SU-DHL-6 (cell line): ENCODE measurements around the gene MLH3.

Source experiments
- H2AFZ ChIP-seq: fragments of 200-600 bp; sonication (generic); 2 replicates; pipeline ENCODE4 v1.6.1; 2014; ENCODE audit warnings: low read depth, mild to moderate bottlenecking, moderate library complexity, mixed read lengths, antibody characterized with exemption, low read length; ENCODE audit not compliant: severe bottlenecking
- H3F3A ChIP-seq: fragments of 200-600 bp; shearing (Covaris generic); 2 replicates; pipeline ENCODE4 v1.6.0; 2016; ENCODE audit warnings: antibody characterized with exemption, mild to moderate bottlenecking; ENCODE audit not compliant: insufficient read depth
- H3K27ac ChIP-seq: fragments of 200-600 bp; sonication (generic); 2 replicates; pipeline ENCODE4 v1.5.1; 2016; ENCODE audit warnings: low read depth, mild to moderate bottlenecking, low read length, moderate library complexity, mixed read lengths
- H3K27me3 ChIP-seq: fragments of 200-600 bp; sonication (generic), shearing (Covaris generic); 2 replicates; pipeline ENCODE4 v1.6.0; 2014; ENCODE audit warnings: mild to moderate bottlenecking, low read length
- H3K36me3 ChIP-seq: fragments of 200-600 bp; sonication (generic); 2 replicates; pipeline ENCODE4 v1.6.1; 2014; ENCODE audit warnings: mild to moderate bottlenecking, low read length, mixed read lengths
- H3K4me2 ChIP-seq: fragments of 300-600, 200-600 bp; shearing (Covaris generic), sonication (generic); 2 replicates; pipeline ENCODE4 v1.6.0; 2014; ENCODE audit warnings: low read length, low read depth, mild to moderate bottlenecking; ENCODE audit not compliant: poor library complexity, severe bottlenecking
- H3K4me3 ChIP-seq: fragments of 200-600 bp; sonication (generic); 2 replicates; pipeline ENCODE4 v1.5.1; 2014; ENCODE audit warnings: antibody characterized with exemption, low read length, mild to moderate bottlenecking, mixed read lengths; ENCODE audit not compliant: insufficient read depth, poor library complexity, severe bottlenecking
- H3K79me2 ChIP-seq: fragments of 200-600 bp; sonication (generic); 2 replicates; pipeline ENCODE4 v1.6.1; 2014; ENCODE audit warnings: mild to moderate bottlenecking, low read length, moderate library complexity; ENCODE audit not compliant: insufficient read depth
- H3K9ac ChIP-seq: fragments of 200-600 bp; sonication (generic); 2 replicates; pipeline ENCODE4 v1.7.0; 2014; ENCODE audit warnings: mild to moderate bottlenecking, low read length
- H3K9me2 ChIP-seq: fragments of 200-600 bp; sonication (generic); replicated peaks from 2 replicates; pipeline ENCODE4 v1.6.1; 2014; ENCODE audit warnings: low read length; ENCODE audit not compliant: insufficient read depth
- H3K9me3 ChIP-seq: fragments of 200-600 bp; sonication (generic); 2 replicates; pipeline ENCODE4 v1.6.1; 2014; ENCODE audit warnings: low read length, mixed read lengths; ENCODE audit not compliant: insufficient read depth
- H4K20me1 ChIP-seq: fragments of 200-600 bp; sonication (generic); 2 replicates; pipeline ENCODE4 v1.6.1; 2014; ENCODE audit warnings: low read depth, mild to moderate bottlenecking, antibody characterized with exemption, low read length, moderate library complexity, mixed read lengths
- EZH2phosphoT487 ChIP-seq: fragments of 200-600 bp; sonication (generic), shearing (Covaris generic); conservative IDR thresholded peaks from 2 replicates; pipeline ENCODE4 v1.6.1; 2018; ENCODE audit warnings: mild to moderate bottlenecking, antibody characterized with exemption, low read length, moderate library complexity, mixed read lengths
- TF ChIP-seq, protein P1 (sequence below): fragments of 200-600 bp; sonication (generic); IDR thresholded peaks from one replicate; pipeline ENCODE4 v1.5.1; 2017; ENCODE audit warnings: antibody characterized with exemption, mild to moderate bottlenecking, low read length, moderate library complexity; ENCODE audit not compliant: insufficient read depth, poor library complexity, severe bottlenecking

The MLH3 gene

DNA sequence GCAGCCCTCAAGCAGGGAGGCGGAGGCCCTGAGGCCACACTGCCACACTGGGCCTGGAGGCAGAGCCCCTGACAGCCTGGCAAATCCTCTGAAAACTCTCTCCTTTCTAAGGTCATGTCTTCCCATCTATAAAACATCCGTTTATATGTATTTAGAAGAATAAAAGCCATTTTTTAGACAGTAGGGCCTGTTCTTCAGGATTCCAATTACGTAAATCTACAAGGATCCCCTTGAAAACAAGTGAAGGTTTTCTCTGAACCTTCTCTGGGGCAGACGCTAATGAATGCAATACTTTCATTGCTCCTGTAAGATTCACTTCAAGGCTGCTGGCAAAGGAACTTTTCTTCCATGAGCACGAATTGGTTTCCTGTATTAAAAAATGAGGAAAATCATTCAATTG lies 35.8 kb downstream of the MLH3 start:
- no peak overlapping the region for H2AFZ ChIP-seq
- H3K9ac ChIP-seq = no peak overlapping the region
- H3K4me3 ChIP-seq = no peak overlapping the region
- H3K79me2 ChIP-seq = no peaks in the 10 kb centered on the region
- H3K27ac ChIP-seq = no peak overlapping the region
- TF ChIP-seq, protein P1, sequence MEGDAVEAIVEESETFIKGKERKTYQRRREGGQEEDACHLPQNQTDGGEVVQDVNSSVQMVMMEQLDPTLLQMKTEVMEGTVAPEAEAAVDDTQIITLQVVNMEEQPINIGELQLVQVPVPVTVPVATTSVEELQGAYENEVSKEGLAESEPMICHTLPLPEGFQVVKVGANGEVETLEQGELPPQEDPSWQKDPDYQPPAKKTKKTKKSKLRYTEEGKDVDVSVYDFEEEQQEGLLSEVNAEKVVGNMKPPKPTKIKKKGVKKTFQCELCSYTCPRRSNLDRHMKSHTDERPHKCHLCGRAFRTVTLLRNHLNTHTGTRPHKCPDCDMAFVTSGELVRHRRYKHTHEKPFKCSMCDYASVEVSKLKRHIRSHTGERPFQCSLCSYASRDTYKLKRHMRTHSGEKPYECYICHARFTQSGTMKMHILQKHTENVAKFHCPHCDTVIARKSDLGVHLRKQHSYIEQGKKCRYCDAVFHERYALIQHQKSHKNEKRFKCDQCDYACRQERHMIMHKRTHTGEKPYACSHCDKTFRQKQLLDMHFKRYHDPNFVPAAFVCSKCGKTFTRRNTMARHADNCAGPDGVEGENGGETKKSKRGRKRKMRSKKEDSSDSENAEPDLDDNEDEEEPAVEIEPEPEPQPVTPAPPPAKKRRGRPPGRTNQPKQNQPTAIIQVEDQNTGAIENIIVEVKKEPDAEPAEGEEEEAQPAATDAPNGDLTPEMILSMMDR = no peak
- no peak for TF ChIP-seq EZH2phosphoT487
- H3F3A ChIP-seq = no peaks in the 10 kb centered on the region
- H4K20me1 ChIP-seq = no peaks in the 10 kb centered on the region
- H3K9me2 ChIP-seq = no peaks in the 10 kb centered on the region
- H3K9me3 ChIP-seq = no peaks in the 10 kb centered on the region
- peaks cover 19% of the 10 kb centered on the region; the same call in 1 of the 2 replicates for H3K36me3 ChIP-seq
- H3K27me3 ChIP-seq = no peaks in the 10 kb centered on the region
- H3K4me2 ChIP-seq = no peak overlapping the region

DNA sequence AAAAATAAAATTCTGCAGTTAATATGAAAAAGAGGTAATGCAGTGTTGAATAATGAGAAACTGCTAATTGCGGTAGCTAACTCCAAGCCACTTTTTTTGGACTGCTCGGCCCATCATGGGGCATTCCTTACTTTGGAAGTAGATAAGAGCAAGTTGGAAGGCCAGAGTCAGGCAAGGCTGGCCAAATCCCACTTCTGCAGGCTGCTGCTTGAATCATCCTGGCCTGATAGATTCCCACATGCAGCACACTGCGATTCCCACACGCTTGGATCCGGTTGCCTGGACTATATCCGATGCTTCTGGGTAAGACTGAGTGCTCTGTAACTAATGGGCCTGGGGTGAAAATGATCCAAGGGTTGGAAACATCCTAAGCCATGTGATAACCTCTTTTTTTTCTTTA lies 38.0 kb downstream of the MLH3 start:
- TF ChIP-seq, protein P1 = no peak
- no peak for TF ChIP-seq EZH2phosphoT487
- Histone ChIP-seq H2AFZ (no peak overlapping the region), H3K4me3 (no peak overlapping the region), H3K4me2 (no peak overlapping the region), H3K9me2 (no peaks in the 10 kb centered on the region), H3K9ac (no peak overlapping the region), H3K9me3 (no peaks in the 10 kb centered on the region), H3K79me2 (no peaks in the 10 kb centered on the region), H3K27me3 (no peaks in the 10 kb centered on the region), H3K36me3 (peaks cover 21% of the 10 kb centered on the region; the same call in 1 of the 2 replicates), H3F3A (no peaks in the 10 kb centered on the region), H3K27ac (no peak overlapping the region), H4K20me1 (no peaks in the 10 kb centered on the region)

DNA sequence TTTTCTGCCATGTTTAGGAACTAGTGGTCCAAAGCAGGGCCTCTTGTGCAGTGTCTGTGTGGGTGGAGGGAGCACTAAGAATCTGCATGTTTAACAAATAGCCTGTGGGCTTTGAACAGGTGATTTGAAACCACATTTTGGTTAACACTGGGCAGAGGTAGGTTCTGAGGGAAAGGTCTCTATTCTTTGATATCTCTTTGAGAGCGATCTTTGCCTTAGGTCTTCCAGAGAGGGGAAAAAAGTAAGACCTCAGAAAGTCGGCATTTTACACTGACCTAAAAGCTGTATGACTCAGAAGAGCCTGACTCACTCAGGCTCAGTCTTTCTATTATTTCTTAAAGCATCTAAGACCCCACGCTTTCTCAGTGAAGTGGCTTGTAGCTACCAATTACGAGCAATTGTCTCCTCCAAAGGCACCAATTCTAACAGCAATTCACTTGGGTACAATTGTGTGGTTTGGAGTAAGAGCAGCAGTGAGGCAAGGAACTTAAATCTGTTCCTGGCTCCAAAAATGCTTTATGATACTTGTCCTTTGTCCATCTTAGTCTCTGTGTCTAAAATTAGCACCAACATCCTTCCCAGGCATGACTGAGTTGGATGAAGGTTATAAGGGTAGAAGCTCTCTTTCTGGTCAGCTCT lies 39.8 kb downstream of the MLH3 start:
- no peaks in the 10 kb centered on the region for H3F3A ChIP-seq
- no peak overlapping the region for H2AFZ ChIP-seq
- no peaks in the 10 kb centered on the region for H4K20me1 ChIP-seq
- no peak for TF ChIP-seq EZH2phosphoT487
- TF ChIP-seq, protein P1 = no peak
- H3K9ac ChIP-seq = no peak overlapping the region
- no peaks in the 10 kb centered on the region for H3K9me3 ChIP-seq
- H3K27ac ChIP-seq = no peak overlapping the region
- H3K27me3 ChIP-seq = no peaks in the 10 kb centered on the region
- no peaks in the 10 kb centered on the region for H3K79me2 ChIP-seq
- peaks cover 25% of the 10 kb centered on the region; the same call in 1 of the 2 replicates for H3K36me3 ChIP-seq
- no peaks in the 10 kb centered on the region for H3K9me2 ChIP-seq
- no peak overlapping the region for H3K4me3 ChIP-seq
- H3K4me2 ChIP-seq = no peak overlapping the region
